ENCODE results near the gene SYT6. TPM values are rescaled to one million over a fixed set of nuclear protein-coding genes. Genes with fewer than 3 reads are reported as not detected.

SYT6 gene
- total RNA-seq, 1 experiment from 2014 or later = 77.2 TPM

DNA sequence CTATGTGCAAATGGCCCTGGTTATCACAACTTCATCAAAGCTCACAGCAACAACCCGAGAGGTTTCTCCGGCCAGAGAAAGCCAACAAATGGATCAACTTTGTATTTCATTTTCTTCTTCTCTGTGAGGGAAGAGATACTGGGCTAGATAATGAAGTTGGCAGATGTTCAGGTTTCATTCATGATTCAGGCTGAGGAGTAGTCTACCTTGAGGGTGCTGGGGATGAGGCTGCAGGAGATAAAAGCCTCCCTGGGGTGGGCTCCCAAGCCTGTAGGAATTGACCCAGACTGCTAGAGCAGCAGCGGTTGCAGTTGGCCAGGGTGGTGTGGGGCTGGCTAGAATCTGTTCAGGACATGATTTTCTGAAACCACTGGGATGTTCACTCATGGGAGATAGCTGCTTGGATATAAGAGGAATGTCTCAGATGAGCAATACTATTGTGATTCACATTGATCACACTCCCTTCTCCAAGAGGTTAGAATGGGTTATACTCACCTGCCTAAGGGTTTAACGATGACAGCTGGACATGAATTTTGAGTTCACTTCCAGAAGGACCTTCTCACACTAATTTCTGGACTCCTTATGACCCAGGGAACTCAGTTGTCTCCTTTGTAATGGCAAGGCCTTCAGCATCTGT is 64.0 kb downstream of the SYT6 start:
- Histone ChIP-seq H3K9ac (ENCODE audit: extremely low read depth, insufficient read length, low read length) (no peak overlapping the region), H2BK5ac (ENCODE audit: insufficient read length, low read length) (no peak overlapping the region), H3K9me3 (ENCODE audit: control insufficient read depth, low read depth, low read length) (no peaks in the 10 kb centered on the region), H3K79me2 (ENCODE audit: insufficient read depth, low read length) (no peaks in the 10 kb centered on the region), H3T11ph (ENCODE audit: low read length) (no peak overlapping the region), H2BK20ac (ENCODE audit: low read depth, low read length, poor library complexity, severe bottlenecking) (no peak overlapping the region), H4K8ac (replicated peaks; ENCODE audit: insufficient read length, low read depth, low read length) (no peak overlapping the region), H3K4me1 (ENCODE audit: insufficient read depth, low read length) (peaks cover 8% of the 10 kb centered on the region), H3K27ac (ENCODE audit: insufficient read length, low read depth, low read length) (no peak overlapping the region), H4K91ac (ENCODE audit: insufficient read length, low read depth, low read length) (no peak overlapping the region), H4K5ac (ENCODE audit: insufficient read length, low read depth, low read length) (no peak overlapping the region), H4K20me1 (ENCODE audit: control insufficient read depth, insufficient read depth, insufficient read length) (no peaks in the 10 kb centered on the region), H2BK120ac (ENCODE audit: low read depth, low read length, poor library complexity, severe bottlenecking) (no peak overlapping the region), H2BK12ac (ENCODE audit: insufficient read length, low read depth, low read length) (no peak overlapping the region), H3K27me3 (ENCODE audit: insufficient read depth, low read length) (no peaks in the 10 kb centered on the region; the same call in 1 of the 2 replicates), H3K4ac (ENCODE audit: low read depth, low read length) (no peak overlapping the region), H2AK5ac (ENCODE audit: insufficient read length, low read length) (no peak overlapping the region), H3K4me2 (ENCODE audit: insufficient read depth, insufficient read length, low read length) (no peak overlapping the region), H3K79me1 (ENCODE audit: insufficient read depth, low read depth, low read length, poor library complexity, severe bottlenecking) (no peaks in the 10 kb centered on the region), H3K23me2 (ENCODE audit: insufficient read length, low read depth, low read length, poor library complexity, severe bottlenecking) (no peaks in the 10 kb centered on the region), H3K23ac (ENCODE audit: insufficient read length, low read depth, low read length) (no peak overlapping the region), H3K56ac (ENCODE audit: insufficient read length, low read depth, low read length) (no peak overlapping the region), H3K18ac (ENCODE audit: insufficient read length, low read depth, low read length) (no peak overlapping the region), H3K14ac (ENCODE audit: insufficient read depth, low read length) (no peak overlapping the region), H2BK15ac (ENCODE audit: low read depth, low read length) (no peak overlapping the region), H2AFZ (ENCODE audit: low read length) (no peak overlapping the region)
- Mint-ChIP-seq H3K27ac (peak overlapping the region; percentile 85 to 87 (median 85); a peak in 5 of 7 replicates), H3K4me1 (peaks cover 56 to 68% of the 10 kb centered on the region in 2 experiments), H3K4me3 (no peak overlapping the region), H3K27me3 (ENCODE audit: low read depth) (no peaks in the 10 kb centered on the region; the same call in 1 of the 2 replicates), H3K9me3 (peaks cover 6 to 11% of the 10 kb centered on the region in 2 experiments; a peak in 4 of 5 replicates), H3K36me3 (ENCODE audit: insufficient read depth in 1 of 3, low read depth in 3 of 3) (peaks cover 46 to 93% (median 88%) of the 10 kb centered on the region in 3 experiments)
- TF ChIP-seq, protein P1, sequence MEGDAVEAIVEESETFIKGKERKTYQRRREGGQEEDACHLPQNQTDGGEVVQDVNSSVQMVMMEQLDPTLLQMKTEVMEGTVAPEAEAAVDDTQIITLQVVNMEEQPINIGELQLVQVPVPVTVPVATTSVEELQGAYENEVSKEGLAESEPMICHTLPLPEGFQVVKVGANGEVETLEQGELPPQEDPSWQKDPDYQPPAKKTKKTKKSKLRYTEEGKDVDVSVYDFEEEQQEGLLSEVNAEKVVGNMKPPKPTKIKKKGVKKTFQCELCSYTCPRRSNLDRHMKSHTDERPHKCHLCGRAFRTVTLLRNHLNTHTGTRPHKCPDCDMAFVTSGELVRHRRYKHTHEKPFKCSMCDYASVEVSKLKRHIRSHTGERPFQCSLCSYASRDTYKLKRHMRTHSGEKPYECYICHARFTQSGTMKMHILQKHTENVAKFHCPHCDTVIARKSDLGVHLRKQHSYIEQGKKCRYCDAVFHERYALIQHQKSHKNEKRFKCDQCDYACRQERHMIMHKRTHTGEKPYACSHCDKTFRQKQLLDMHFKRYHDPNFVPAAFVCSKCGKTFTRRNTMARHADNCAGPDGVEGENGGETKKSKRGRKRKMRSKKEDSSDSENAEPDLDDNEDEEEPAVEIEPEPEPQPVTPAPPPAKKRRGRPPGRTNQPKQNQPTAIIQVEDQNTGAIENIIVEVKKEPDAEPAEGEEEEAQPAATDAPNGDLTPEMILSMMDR (conservative IDR thresholded peaks at IDR 0.05) = no peak
- WGBS (ENCODE audit: extremely low coverage, insufficient read length, low lambda C conversion rate) = no CpG with 5 or more reads among the region's 4 CpGs
- DNase-seq = no peak
